GM12872 (cell line): ENCODE results near the gene EVX1.

Experiments used
- TF ChIP-seq, protein P1 (sequence below): IDR thresholded peaks from 3 replicates; pipeline ENCODE4 v1.5.1; 2011; ENCODE audit warnings: low read depth, mild to moderate bottlenecking, low read length, moderate library complexity; ENCODE audit not compliant: insufficient read depth

Gene EVX1

GRCh38 chr7:27209933-27210440, 32.6 kb upstream of the EVX1 start:
- TF ChIP-seq, protein P1, sequence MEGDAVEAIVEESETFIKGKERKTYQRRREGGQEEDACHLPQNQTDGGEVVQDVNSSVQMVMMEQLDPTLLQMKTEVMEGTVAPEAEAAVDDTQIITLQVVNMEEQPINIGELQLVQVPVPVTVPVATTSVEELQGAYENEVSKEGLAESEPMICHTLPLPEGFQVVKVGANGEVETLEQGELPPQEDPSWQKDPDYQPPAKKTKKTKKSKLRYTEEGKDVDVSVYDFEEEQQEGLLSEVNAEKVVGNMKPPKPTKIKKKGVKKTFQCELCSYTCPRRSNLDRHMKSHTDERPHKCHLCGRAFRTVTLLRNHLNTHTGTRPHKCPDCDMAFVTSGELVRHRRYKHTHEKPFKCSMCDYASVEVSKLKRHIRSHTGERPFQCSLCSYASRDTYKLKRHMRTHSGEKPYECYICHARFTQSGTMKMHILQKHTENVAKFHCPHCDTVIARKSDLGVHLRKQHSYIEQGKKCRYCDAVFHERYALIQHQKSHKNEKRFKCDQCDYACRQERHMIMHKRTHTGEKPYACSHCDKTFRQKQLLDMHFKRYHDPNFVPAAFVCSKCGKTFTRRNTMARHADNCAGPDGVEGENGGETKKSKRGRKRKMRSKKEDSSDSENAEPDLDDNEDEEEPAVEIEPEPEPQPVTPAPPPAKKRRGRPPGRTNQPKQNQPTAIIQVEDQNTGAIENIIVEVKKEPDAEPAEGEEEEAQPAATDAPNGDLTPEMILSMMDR = no peak

DNA sequence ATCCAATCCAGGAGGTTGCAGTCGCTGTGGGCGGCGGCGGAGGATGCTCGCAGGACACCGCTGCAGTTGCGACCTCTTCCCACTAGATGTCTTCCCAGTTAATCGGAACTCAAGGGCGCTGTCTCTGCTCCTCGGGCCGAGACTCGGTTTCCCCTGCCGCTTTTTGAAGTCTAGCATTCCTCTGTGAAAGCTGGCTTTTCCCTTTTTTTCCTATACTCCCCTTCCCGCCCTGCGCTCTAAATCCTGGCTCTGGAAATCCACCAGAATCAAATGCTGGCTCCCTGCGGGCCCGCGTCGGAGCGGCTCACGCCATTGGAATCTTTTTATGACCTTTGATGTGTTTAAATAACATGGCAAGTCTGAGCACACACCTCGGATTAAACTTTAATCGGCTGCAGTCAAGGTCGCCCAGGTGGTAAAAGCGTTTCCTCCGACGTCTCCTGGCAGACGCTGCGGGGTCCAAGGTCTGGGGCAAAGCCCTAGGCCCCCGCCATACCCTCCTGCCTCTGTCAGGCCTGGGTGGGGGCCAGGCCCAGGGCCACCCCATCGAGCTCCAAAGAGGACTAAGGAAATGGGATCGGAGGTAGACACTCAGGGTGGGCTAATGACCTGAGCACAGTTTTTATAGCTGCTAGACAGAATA, 32.0 kb upstream of the EVX1 start:
- TF ChIP-seq, protein P1 = peak; percentile 93

GRCh38 chr7:27211084-27211446, 31.5 kb upstream of the EVX1 start:
- TF ChIP-seq, protein P1 = no peak

DNA sequence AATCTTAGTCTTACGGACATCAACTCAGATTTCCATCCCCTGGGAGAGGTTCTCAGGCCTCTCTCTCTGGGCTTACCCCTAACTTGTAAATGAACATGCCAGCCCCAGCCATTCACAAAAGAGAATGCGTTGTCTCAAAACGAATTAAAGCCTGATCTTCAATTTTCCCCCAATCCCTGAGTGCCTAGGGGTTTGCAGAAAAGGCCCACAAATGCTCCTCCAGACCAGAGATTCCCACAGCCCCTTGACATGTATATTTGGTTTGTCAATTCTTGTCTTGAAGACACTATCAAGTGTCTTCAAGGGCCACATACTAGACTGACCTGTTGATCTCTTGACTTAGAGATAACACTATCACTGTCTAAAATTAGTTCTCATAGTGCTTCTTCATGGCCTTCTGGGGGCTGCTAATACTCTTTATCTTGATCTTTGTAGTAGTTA, 30.8 kb upstream of the EVX1 start:
- TF ChIP-seq, protein P1 = no peak

DNA sequence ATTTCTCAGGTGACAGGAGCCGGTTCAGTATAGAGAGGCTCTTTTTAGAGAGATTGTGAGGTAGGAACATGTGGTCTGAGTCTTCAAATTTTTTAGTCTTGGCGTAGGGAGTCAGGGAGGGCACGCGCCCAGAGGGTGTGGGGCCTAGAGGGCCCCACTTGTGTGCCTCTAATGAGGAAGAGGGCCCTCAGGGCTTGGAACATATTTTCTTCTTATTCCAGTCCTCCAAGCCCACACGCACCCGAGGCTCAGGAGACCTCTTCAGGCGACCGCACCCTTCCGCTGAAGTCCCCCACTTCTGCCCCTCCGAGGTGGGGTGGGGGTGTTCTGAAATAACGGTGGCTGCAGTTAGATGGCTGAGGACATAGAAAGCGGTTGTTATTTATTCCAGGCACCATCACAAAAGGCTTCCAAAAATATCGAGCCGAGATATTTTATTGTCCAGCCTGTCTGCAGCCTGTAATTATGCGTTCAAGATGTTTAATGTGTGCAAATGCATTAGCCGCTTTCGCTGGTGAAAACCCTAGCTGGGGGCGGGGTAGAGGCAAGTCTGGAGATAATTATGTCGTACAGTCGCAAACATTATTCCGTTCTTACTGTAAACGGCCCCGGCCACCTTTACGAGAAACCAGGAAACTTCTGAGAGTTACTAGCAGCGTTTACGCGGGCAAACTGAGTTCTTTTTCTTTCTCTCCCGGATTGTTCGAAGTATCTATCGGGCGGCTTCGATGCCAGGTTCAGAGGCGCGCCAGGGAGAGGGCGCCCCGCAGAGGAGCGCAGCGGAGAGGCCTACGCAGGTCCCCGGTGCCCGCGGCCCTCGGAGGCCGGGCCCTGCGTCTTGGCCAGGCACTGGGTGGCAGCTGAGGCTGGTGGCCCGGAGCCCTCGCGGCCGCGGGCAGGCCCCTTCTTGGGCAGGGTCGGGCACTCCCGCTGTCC, 29.8 kb upstream of the EVX1 start:
- TF ChIP-seq, protein P1 = no peak

DNA sequence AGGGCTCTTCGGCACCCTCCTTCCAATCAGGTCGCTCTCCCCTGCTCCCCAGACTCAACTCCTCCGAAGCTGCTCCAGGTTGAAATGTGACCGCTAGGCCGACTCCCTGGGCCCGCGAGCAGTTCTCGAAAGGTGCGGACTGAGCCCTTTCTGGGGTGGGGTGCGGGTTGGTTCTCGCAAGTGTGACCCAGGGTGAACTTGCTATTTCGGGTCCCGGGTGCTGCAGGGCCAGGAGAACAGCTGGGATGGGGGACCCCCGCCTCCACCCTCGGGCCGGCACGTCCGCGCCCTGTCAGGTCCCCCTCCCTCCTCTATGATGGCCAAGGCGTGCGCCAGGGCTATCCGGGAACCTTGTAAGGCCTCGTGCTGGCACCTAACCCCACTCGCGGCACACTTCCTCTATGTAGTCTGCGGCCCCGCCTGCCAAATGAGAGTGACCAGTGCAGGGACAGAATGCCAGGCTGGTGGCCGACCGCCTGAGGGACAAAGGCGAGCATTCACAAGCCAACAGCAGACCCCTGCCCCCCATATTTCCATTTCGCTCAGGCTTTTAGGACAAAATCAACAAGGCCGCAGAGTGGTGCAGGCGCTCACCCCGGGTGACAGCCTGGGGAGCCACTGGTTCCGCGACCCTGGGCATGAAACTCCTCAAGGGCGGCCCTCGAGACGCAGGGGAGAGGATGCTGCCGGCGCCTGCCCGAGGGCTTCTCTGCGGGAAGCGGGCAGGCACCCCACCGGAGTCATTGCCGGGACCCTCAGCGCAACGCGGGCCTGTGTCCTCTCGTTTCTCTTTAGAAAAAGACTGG, 29.0 kb upstream of the EVX1 start:
- TF ChIP-seq, protein P1 = no peak
